Measurements from ENCODE around the gene SRGAP2B. TPM values are rescaled to one million over a fixed set of nuclear protein-coding genes. Genes with fewer than 3 reads are reported as not detected.
"Not testable (repeated sequence)": the region's sequence is repeated elsewhere in the genome, so short reads cannot be mapped to it uniquely, and the experiment has no call there.

Gene SRGAP2B
- total RNA-seq, 1 donor from 2014 or later = 64.8 TPM

- not testable (repeated sequence) for DNase-seq (ENCODE audit: low spot score in 2 of 2); FAIRE-seq
Observed at GRCh38 chr1:144964765-144965164, 130.4 kb downstream of the SRGAP2B start.

- not testable (repeated sequence) for DNase-seq (ENCODE audit: low spot score in 2 of 2); FAIRE-seq
Observed at GRCh38 chr1:144964186-144964585, 130.9 kb downstream of the SRGAP2B start.

- FAIRE-seq = not testable (repeated sequence)
Observed at GRCh38 chr1:144963571-144963970, 131.6 kb downstream of the SRGAP2B start.

GRCh38 chr1:144961604-144962583 is 133.2 kb downstream of the SRGAP2B start:
- not testable (repeated sequence) for FAIRE-seq

More at GRCh38 chr1:144963571-144963970, 131.6 kb downstream of the SRGAP2B start:
- not testable (repeated sequence) for DNase-seq (ENCODE audit: low spot score in 2 of 2)

GRCh38 chr1:144960929-144961488 is 134.1 kb downstream of the SRGAP2B start:
- not testable (repeated sequence) for FAIRE-seq; DNase-seq (ENCODE audit: low spot score in 2 of 2)

More at GRCh38 chr1:144961604-144962583, 133.2 kb downstream of the SRGAP2B start:
- DNase-seq (ENCODE audit: low spot score in 2 of 2) = not testable (repeated sequence)

GRCh38 chr1:144948390-144948789 is 146.7 kb downstream of the SRGAP2B start:
- not testable (repeated sequence) for FAIRE-seq; DNase-seq (ENCODE audit: low spot score in 2 of 2)

- not testable (repeated sequence) for FAIRE-seq; DNase-seq (ENCODE audit: low spot score in 2 of 2)
Observed at GRCh38 chr1:144947495-144947894, 147.6 kb downstream of the SRGAP2B start.

- not testable (repeated sequence) for DNase-seq (ENCODE audit: low spot score in 2 of 2); FAIRE-seq
Observed at GRCh38 chr1:144946525-144947480, 148.3 kb downstream of the SRGAP2B start.

GRCh38 chr1:144941710-144942109 is 153.4 kb downstream of the SRGAP2B start:
- FAIRE-seq = not testable (repeated sequence)

GRCh38 chr1:144940054-144940453 is 155.1 kb downstream of the SRGAP2B start:
- DNase-seq (ENCODE audit: low spot score in 2 of 2); FAIRE-seq: not testable (repeated sequence)

More at GRCh38 chr1:144941710-144942109, 153.4 kb downstream of the SRGAP2B start:
- not testable (repeated sequence) for DNase-seq (ENCODE audit: low spot score in 2 of 2)

- not testable (repeated sequence) for FAIRE-seq; DNase-seq (ENCODE audit: low spot score in 2 of 2)
Observed at GRCh38 chr1:144938627-144939026, 156.5 kb downstream of the SRGAP2B start.

GRCh38 chr1:144936186-144936732 is 158.9 kb downstream of the SRGAP2B start:
- not testable (repeated sequence) for DNase-seq (ENCODE audit: low spot score in 2 of 2); FAIRE-seq

- not testable (repeated sequence) for FAIRE-seq
Observed at GRCh38 chr1:144935310-144935709, 159.8 kb downstream of the SRGAP2B start.

GRCh38 chr1:144933014-144933413 is 162.1 kb downstream of the SRGAP2B start:
- not testable (repeated sequence) for DNase-seq (ENCODE audit: low spot score in 2 of 2); FAIRE-seq

More at GRCh38 chr1:144935310-144935709, 159.8 kb downstream of the SRGAP2B start:
- not testable (repeated sequence) for DNase-seq (ENCODE audit: low spot score in 2 of 2)

- not testable (repeated sequence) for FAIRE-seq; DNase-seq (ENCODE audit: low spot score in 2 of 2)
Observed at GRCh38 chr1:144932153-144932552, 163.0 kb downstream of the SRGAP2B start.

- not testable (repeated sequence) for DNase-seq (ENCODE audit: low spot score in 2 of 2); FAIRE-seq
Observed at GRCh38 chr1:144931553-144931952, 163.6 kb downstream of the SRGAP2B start.

- FAIRE-seq; DNase-seq (ENCODE audit: low spot score in 2 of 2): not testable (repeated sequence)
Observed at GRCh38 chr1:144930085-144930777, 164.9 kb downstream of the SRGAP2B start.

- not testable (repeated sequence) for DNase-seq (ENCODE audit: low spot score in 2 of 2); FAIRE-seq
Observed at GRCh38 chr1:144927292-144927691, 167.8 kb downstream of the SRGAP2B start.
